CD14-positive monocyte (primary cell): ENCODE data around the gene RNU11. TPM values are rescaled to one million over a fixed set of nuclear protein-coding genes. Genes with fewer than 3 reads are reported as not detected.

ENCODE experiments used
- DNase-seq, 3 donors: peaks; one replicate each; pipeline ENCODE4 v3.0.0-alpha.2; 2011 to 2022
- H2AFZ ChIP-seq: 2 replicates; pipeline ENCODE4 v1.6.0; 2012; ENCODE audit warnings: mild to moderate bottlenecking, low read depth, low read length, inconsistent platforms; ENCODE audit not compliant: insufficient read depth, poor library complexity, severe bottlenecking
- H3K27ac ChIP-seq, 2 donors: 1 replicate in 1 of 2; 2 replicates in 1 of 2; pipeline ENCODE4 v1.5.1; 2012 to 2013; ENCODE audit warnings: low read length in 2 of 2, control low read depth in 1 of 2, inconsistent platforms in 1 of 2, low read depth in 1 of 2, mild to moderate bottlenecking in 1 of 2
- H3K27me3 ChIP-seq, 2 donors: one replicate each; pipeline versions ENCODE4 v1.6.0 to v1.6.1; 2011 to 2013; ENCODE audit warnings: low read length in 2 of 2; ENCODE audit not compliant: control insufficient read depth in 2 of 2, insufficient read depth in 2 of 2
- H3K36me3 ChIP-seq, 2 donors: replicated peaks in 1 of 2; 1 replicate in 1 of 2; 2 replicates in 1 of 2; pipeline versions ENCODE4 v1.5.1 to v1.6.1; 2012 to 2013; ENCODE audit warnings: low read length in 2 of 2, control low read depth in 1 of 2, inconsistent platforms in 1 of 2, mild to moderate bottlenecking in 1 of 2; ENCODE audit not compliant: insufficient read depth in 2 of 2, control insufficient read depth in 1 of 2
- H3K4me1 ChIP-seq, 2 donors: 1 replicate in 1 of 2; 2 replicates in 1 of 2; pipeline versions ENCODE4 v1.5.1 to v1.6.1; 2012 to 2013; ENCODE audit warnings: low read length in 2 of 2, control low read depth in 1 of 2, inconsistent platforms in 1 of 2, mild to moderate bottlenecking in 1 of 2, moderate library complexity in 1 of 2; ENCODE audit not compliant: insufficient read depth in 2 of 2, control insufficient read depth in 1 of 2
- H3K4me2 ChIP-seq: replicated peaks from 2 replicates; pipeline ENCODE3; 2012; ENCODE audit warnings: low read length, moderate library complexity, mild to moderate bottlenecking; ENCODE audit not compliant: poor library complexity, severe bottlenecking; ENCODE audit errors: extremely low read depth
- H3K4me3 ChIP-seq, 3 experiments: fragments of 200-600 bp in 1 of 3; sonication (generic) in 1 of 3; replicated peaks in 1 of 3; 1 replicate in 2 of 3; 2 replicates in 1 of 3; pipeline ENCODE4 v1.5.1; 2011 to 2013; ENCODE audit warnings: low read length in 3 of 3, mild to moderate bottlenecking in 3 of 3, control low read depth in 2 of 3, low read depth in 2 of 3, inconsistent platforms in 1 of 3, moderate library complexity in 1 of 3
- H3K79me2 ChIP-seq: 2 replicates; pipeline ENCODE4 v1.6.0; 2012; ENCODE audit warnings: mild to moderate bottlenecking, control low read depth, inconsistent platforms, low read length, moderate library complexity; ENCODE audit not compliant: insufficient read depth
- H3K9ac ChIP-seq: 2 replicates; pipeline ENCODE4 v1.6.0; 2017; ENCODE audit warnings: low read length, mild to moderate bottlenecking; ENCODE audit not compliant: insufficient read depth, poor library complexity, severe bottlenecking
- H3K9me3 ChIP-seq, 2 donors: replicated peaks in 1 of 2; 1 replicate in 1 of 2; 2 replicates in 1 of 2; pipeline versions ENCODE4 v1.5.1 to v1.6.1; 2012 to 2013; ENCODE audit warnings: low read length in 2 of 2, control low read depth in 1 of 2; ENCODE audit not compliant: control insufficient read depth in 1 of 2, insufficient read depth in 1 of 2
- H4K20me1 ChIP-seq: 2 replicates; pipeline ENCODE4 v1.6.0; 2012; ENCODE audit warnings: mild to moderate bottlenecking, low read length, control low read depth, moderate library complexity; ENCODE audit not compliant: insufficient read depth
- H3K27ac Mint-ChIP-seq, 7 donors: one replicate each; pipeline ENCODE4 v1.8.0; 2020; ENCODE audit warnings: mild to moderate bottlenecking in 7 of 7, mixed read lengths in 7 of 7, moderate library complexity in 6 of 7, inconsistent platforms in 2 of 7
- H3K27me3 Mint-ChIP-seq, 3 donors: one replicate each; pipeline ENCODE4 v1.8.0; 2021 to 2022; ENCODE audit warnings: low read depth in 3 of 3, mild to moderate bottlenecking in 3 of 3, mixed read lengths in 3 of 3, moderate library complexity in 3 of 3, inconsistent platforms in 1 of 3
- H3K36me3 Mint-ChIP-seq, 2 donors: one replicate each; pipeline ENCODE4 v1.8.0; 2020; ENCODE audit warnings: mixed read lengths in 2 of 2, inconsistent platforms in 1 of 2, mild to moderate bottlenecking in 1 of 2
- H3K4me1 Mint-ChIP-seq: one replicate; pipeline ENCODE4 v1.8.0; 2020; ENCODE audit warnings: mild to moderate bottlenecking, mixed read lengths
- H3K4me3 Mint-ChIP-seq, 2 donors: one replicate each; pipeline ENCODE4 v1.8.0; 2020; ENCODE audit warnings: mild to moderate bottlenecking in 2 of 2, mixed read lengths in 2 of 2, moderate library complexity in 1 of 2
- H3K9me3 Mint-ChIP-seq, 7 donors: one replicate each; pipeline ENCODE4 v1.8.0; 2020 to 2022; ENCODE audit warnings: mixed read lengths in 7 of 7, mild to moderate bottlenecking in 6 of 7, moderate library complexity in 6 of 7, inconsistent platforms in 2 of 7
- WGBS: methylation state at CpG from one replicate; pipeline ENCODE4 v1.1.5; 2013; ENCODE audit warnings: missing lambda C conversion rate; ENCODE audit not compliant: insufficient coverage; 5-methylcytosine and 5-hydroxymethylcytosine counted together
- intact Hi-C, 2 donors: fragments of 100-400 bp; cut with micrococcal nuclease; formaldehyde crosslinking; loops; one replicate each; pipeline versions ENCODE4 v1.15.0 to v1.15.1; 2023
- polyA plus RNA-seq, 3 donors: library from polyadenylated mRNA; depleted of rRNA in 1 of 3; unstranded in 2 of 3; stranded (reverse) in 1 of 3; fragments of 300-500 nt in 2 of 3; fragments of >200 nt in 1 of 3; fragmentation: Illumina TruSeq in 2 of 3; gene quantifications; 1 replicate in 2 of 3; 2 replicates in 1 of 3; pipeline ENCODE4 v1.2.3, GENCODE V29; 2012 to 2021
- TF ChIP-seq, protein P1 (sequence below): fragments of 200-600 bp; IDR thresholded peaks from one replicate; pipeline ENCODE4 v1.8.0; 2022; ENCODE audit warnings: antibody characterized with exemption, mild to moderate bottlenecking

Gene RNU11
- polyA plus RNA-seq, 3 donors = not detected

DNA sequence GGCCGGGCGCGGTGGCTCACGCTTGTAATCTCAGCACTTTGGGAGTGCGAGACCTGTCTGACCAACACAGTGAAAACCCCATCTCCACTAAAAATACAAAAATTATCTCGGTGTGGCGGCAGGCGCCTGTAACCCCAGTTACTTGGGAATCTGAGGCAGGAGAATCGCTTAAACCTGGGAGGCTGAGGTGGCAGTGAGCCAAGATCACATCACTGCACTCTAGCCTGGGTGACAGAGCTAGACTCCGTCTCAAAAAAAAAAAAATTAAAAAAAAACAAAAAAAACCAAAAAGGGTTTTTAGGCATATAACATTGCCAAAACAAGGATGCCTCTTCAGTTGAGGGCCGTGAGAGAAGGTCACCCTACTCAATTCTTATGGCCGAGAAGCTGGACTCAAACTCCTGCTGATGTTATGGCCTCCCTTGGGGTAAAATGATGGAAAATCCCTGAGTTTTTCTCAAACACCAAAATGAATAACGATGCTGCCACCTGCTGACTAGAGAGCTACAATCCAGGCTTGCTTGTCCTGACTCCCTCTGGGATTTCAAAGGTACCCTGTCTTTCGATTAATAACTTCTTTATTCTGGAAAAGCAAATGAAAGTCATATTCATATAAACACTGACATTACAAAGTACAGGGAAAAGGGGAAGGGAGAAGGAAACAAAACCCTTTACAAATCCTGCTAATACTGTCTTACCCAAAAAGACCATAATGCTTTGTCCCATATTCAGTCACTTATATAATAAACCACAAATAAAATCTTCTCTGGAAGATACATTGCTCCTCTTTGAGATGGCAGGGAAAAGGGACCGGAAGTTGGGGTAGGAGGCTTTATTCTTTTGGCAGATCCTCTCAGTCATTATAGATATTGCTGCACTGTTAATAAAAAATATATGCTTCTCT lies 45.6 kb upstream of the RNU11 start:
- no peak overlapping the region for H3K4me3 ChIP-seq

GRCh38 chr1:28604411-28604810 lies 44.0 kb upstream of the RNU11 start:
- H3K9ac ChIP-seq = no peak overlapping the region
- no peaks in the 10 kb centered on the region for H3K27me3 Mint-ChIP-seq
- H3K36me3 ChIP-seq = peaks cover 61 to 86% of the 10 kb centered on the region in 2 donors
- no peak for DNase-seq
- H3K27ac Mint-ChIP-seq = no peak overlapping the region
- no peak overlapping the region for H3K4me2 ChIP-seq
- intact Hi-C loops = loop anchor here in 1 of 2 donors (5.0 kb wide), 1 partner anchor 87 kb away; no protein-coding TSS in a partner anchor
- no peak overlapping the region for H3K4me3 Mint-ChIP-seq
- peaks cover 0 to 1% (median 0%) of the 10 kb centered on the region in 7 donors for H3K9me3 Mint-ChIP-seq
- no peaks in the 10 kb centered on the region for H3K4me1 ChIP-seq
- TF ChIP-seq, protein P1, sequence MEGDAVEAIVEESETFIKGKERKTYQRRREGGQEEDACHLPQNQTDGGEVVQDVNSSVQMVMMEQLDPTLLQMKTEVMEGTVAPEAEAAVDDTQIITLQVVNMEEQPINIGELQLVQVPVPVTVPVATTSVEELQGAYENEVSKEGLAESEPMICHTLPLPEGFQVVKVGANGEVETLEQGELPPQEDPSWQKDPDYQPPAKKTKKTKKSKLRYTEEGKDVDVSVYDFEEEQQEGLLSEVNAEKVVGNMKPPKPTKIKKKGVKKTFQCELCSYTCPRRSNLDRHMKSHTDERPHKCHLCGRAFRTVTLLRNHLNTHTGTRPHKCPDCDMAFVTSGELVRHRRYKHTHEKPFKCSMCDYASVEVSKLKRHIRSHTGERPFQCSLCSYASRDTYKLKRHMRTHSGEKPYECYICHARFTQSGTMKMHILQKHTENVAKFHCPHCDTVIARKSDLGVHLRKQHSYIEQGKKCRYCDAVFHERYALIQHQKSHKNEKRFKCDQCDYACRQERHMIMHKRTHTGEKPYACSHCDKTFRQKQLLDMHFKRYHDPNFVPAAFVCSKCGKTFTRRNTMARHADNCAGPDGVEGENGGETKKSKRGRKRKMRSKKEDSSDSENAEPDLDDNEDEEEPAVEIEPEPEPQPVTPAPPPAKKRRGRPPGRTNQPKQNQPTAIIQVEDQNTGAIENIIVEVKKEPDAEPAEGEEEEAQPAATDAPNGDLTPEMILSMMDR = no peak
- no peak overlapping the region for H3K27ac ChIP-seq
- H2AFZ ChIP-seq = no peak overlapping the region
- no peaks in the 10 kb centered on the region for H4K20me1 ChIP-seq
- no peaks in the 10 kb centered on the region for H3K4me1 Mint-ChIP-seq
- WGBS = 80% methylated on average over 4 of the region's 5 CpGs
- H3K27me3 ChIP-seq = no peaks in the 10 kb centered on the region
- H3K9me3 ChIP-seq = no peaks in the 10 kb centered on the region
- peaks cover 56 to 69% of the 10 kb centered on the region in 2 donors for H3K36me3 Mint-ChIP-seq
- H3K79me2 ChIP-seq = no peaks in the 10 kb centered on the region
- no peak overlapping the region for H3K4me3 ChIP-seq

More for the DNA sequence above, 45.6 kb upstream of the RNU11 start:
- Histone ChIP-seq H3K27me3 (no peaks in the 10 kb centered on the region), H3K4me1 (no peaks in the 10 kb centered on the region), H3K9ac (no peak overlapping the region), H3K36me3 (peaks cover 56 to 74% of the 10 kb centered on the region in 2 donors), H2AFZ (no peak overlapping the region), H3K27ac (no peak overlapping the region), H4K20me1 (no peaks in the 10 kb centered on the region), H3K9me3 (no peaks in the 10 kb centered on the region), H3K79me2 (no peaks in the 10 kb centered on the region), H3K4me2 (no peak overlapping the region)
- TF ChIP-seq, protein P1 = peak; percentile 47
- Mint-ChIP-seq H3K27ac (peak overlapping the region in 1 of 7 donors; percentile 66), H3K4me1 (no peaks in the 10 kb centered on the region), H3K27me3 (no peaks in the 10 kb centered on the region), H3K36me3 (peaks cover 55 to 58% of the 10 kb centered on the region in 2 donors), H3K9me3 (peaks cover 0 to 1% (median 0%) of the 10 kb centered on the region in 7 donors), H3K4me3 (no peak overlapping the region)
- peak; percentile 29 to 55 (median 53) for DNase-seq
- 96% methylated on average over 9 of the region's 15 CpGs for WGBS
- intact Hi-C loops = loop anchor here in 1 of 2 donors (5.0 kb wide), 1 partner anchor 85 kb away; no protein-coding TSS in a partner anchor
